ENCODE results near the gene ATOSA. TPM values are rescaled to one million over a fixed set of nuclear protein-coding genes. Genes with fewer than 3 reads are reported as not detected.

The ATOSA gene
- total RNA-seq, 1 experiment from 2014 or later = 13.2 TPM

DNA sequence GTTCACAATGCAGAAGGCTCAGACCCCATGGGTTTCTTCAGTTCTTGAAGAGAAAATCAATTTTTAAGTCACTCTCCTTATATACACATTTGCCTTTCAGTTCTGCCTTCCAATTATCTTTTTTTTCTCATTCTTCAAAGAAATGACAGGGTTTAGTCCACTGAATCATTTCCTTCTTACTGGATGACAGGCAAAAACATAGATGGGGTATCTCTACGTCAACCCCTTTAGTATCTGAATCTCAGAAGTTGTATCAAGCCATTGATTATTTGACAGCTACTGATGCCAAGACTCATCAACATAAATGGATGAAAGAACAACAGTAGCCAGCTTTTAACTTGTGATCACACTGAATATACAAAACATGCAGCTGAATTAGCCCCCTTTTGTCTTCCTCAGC is 6.5 kb downstream of the ATOSA start (continued):
- TF ChIP-seq SP1 (CRISPR knock-in tag; conservative IDR thresholded peaks at IDR 0.05) (no peak), JUN (CRISPR knock-in tag; IDR thresholded peaks at IDR 0.05) (no peak), NFE2L1 (CRISPR knock-in tag; IDR thresholded peaks at IDR 0.05) (no peak)
- TF ChIP-seq, protein P1, sequence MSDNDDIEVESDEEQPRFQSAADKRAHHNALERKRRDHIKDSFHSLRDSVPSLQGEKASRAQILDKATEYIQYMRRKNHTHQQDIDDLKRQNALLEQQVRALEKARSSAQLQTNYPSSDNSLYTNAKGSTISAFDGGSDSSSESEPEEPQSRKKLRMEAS (CRISPR knock-in tag; IDR thresholded peaks at IDR 0.05) = no peak
- TF ChIP-seq, protein P2, sequence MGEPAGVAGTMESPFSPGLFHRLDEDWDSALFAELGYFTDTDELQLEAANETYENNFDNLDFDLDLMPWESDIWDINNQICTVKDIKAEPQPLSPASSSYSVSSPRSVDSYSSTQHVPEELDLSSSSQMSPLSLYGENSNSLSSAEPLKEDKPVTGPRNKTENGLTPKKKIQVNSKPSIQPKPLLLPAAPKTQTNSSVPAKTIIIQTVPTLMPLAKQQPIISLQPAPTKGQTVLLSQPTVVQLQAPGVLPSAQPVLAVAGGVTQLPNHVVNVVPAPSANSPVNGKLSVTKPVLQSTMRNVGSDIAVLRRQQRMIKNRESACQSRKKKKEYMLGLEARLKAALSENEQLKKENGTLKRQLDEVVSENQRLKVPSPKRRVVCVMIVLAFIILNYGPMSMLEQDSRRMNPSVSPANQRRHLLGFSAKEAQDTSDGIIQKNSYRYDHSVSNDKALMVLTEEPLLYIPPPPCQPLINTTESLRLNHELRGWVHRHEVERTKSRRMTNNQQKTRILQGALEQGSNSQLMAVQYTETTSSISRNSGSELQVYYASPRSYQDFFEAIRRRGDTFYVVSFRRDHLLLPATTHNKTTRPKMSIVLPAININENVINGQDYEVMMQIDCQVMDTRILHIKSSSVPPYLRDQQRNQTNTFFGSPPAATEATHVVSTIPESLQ (CRISPR knock-in tag; IDR thresholded peaks at IDR 0.05) = no peak
- TF ChIP-seq, protein P3, sequence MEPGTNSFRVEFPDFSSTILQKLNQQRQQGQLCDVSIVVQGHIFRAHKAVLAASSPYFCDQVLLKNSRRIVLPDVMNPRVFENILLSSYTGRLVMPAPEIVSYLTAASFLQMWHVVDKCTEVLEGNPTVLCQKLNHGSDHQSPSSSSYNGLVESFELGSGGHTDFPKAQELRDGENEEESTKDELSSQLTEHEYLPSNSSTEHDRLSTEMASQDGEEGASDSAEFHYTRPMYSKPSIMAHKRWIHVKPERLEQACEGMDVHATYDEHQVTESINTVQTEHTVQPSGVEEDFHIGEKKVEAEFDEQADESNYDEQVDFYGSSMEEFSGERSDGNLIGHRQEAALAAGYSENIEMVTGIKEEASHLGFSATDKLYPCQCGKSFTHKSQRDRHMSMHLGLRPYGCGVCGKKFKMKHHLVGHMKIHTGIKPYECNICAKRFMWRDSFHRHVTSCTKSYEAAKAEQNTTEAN (CRISPR knock-in tag; IDR thresholded peaks at IDR 0.05) = no peak

DNA sequence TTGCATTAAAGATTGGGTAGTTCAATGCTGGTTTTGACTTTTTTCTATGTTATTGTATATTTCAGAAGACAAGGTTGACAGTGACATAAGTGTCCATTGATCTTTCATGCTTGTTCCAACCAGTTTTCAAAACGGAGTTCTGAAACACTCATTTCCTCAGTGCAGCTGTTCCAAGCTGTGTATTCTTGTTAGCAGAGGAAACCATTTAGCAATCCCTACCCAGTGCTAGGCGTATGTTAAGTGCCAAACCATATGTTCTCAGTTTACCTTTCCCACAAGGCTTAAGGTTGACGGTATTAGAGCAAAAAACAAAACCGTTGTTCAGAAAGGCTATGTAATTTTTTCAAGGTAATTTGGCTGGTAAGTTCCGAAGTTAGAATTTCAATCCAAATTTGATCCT is 9.1 kb downstream of the ATOSA start:
- CTCF ChIA-PET = no interaction called here
- H3K27ac Mint-ChIP-seq = no peak overlapping the region
- peaks cover 9% of the 10 kb centered on the region for H3K4me1 Mint-ChIP-seq
- TF ChIP-seq, protein P4, sequence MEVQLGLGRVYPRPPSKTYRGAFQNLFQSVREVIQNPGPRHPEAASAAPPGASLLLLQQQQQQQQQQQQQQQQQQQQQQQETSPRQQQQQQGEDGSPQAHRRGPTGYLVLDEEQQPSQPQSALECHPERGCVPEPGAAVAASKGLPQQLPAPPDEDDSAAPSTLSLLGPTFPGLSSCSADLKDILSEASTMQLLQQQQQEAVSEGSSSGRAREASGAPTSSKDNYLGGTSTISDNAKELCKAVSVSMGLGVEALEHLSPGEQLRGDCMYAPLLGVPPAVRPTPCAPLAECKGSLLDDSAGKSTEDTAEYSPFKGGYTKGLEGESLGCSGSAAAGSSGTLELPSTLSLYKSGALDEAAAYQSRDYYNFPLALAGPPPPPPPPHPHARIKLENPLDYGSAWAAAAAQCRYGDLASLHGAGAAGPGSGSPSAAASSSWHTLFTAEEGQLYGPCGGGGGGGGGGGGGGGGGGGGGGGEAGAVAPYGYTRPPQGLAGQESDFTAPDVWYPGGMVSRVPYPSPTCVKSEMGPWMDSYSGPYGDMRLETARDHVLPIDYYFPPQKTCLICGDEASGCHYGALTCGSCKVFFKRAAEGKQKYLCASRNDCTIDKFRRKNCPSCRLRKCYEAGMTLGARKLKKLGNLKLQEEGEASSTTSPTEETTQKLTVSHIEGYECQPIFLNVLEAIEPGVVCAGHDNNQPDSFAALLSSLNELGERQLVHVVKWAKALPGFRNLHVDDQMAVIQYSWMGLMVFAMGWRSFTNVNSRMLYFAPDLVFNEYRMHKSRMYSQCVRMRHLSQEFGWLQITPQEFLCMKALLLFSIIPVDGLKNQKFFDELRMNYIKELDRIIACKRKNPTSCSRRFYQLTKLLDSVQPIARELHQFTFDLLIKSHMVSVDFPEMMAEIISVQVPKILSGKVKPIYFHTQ (CRISPR knock-in tag; IDR thresholded peaks at IDR 0.05) = no peak
- TF ChIP-seq, protein P5, sequence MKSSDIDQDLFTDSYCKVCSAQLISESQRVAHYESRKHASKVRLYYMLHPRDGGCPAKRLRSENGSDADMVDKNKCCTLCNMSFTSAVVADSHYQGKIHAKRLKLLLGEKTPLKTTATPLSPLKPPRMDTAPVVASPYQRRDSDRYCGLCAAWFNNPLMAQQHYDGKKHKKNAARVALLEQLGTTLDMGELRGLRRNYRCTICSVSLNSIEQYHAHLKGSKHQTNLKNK (CRISPR knock-in tag; IDR thresholded peaks at IDR 0.05) = no peak
- no peak for TF ChIP-seq GABPB1 (CRISPR knock-in tag; IDR thresholded peaks at IDR 0.05)
- TF ChIP-seq NR1H2 (CRISPR knock-in tag; IDR thresholded peaks at IDR 0.05) = no peak
- TF ChIP-seq, protein P6, sequence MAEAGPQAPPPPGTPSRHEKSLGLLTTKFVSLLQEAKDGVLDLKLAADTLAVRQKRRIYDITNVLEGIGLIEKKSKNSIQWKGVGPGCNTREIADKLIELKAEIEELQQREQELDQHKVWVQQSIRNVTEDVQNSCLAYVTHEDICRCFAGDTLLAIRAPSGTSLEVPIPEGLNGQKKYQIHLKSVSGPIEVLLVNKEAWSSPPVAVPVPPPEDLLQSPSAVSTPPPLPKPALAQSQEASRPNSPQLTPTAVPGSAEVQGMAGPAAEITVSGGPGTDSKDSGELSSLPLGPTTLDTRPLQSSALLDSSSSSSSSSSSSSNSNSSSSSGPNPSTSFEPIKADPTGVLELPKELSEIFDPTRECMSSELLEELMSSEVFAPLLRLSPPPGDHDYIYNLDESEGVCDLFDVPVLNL (CRISPR knock-in tag; IDR thresholded peaks at IDR 0.05; ENCODE audit: borderline replicate concordance, low read depth) = no peak
- no peak for TF ChIP-seq NFATC4 (CRISPR knock-in tag; IDR thresholded peaks at IDR 0.05)
- no peak for TF ChIP-seq ZNF671 (CRISPR knock-in tag; IDR thresholded peaks at IDR 0.05)
- no peak for ATAC-seq
- POLR2A ChIA-PET = no interaction called here
- H3K27me3 Mint-ChIP-seq (ENCODE audit: low read depth) = no peaks in the 10 kb centered on the region
- no peak for DNase-seq (ENCODE audit: low spot score)
- no peaks in the 10 kb centered on the region for H3K36me3 Mint-ChIP-seq
- no peak overlapping the region for H3K4me3 Mint-ChIP-seq
- H3K9me3 Mint-ChIP-seq = no peaks in the 10 kb centered on the region

DNA sequence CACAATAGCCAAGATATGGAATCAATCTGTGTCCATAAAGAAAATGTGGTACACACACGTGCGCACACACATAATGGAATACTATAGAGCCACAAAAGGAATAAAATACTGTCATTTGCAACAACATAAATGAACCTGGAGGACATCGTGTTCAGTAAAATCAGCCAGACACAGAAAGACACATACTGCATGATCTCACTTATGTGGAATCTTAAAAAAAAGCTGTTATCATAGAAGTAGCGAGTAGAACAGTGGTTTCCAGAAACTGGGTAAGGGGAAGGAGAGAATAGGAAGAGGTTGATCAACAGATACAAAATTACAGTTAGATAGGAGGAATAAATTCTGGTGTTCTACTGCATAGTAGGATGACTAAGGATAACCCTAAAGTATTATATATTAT is 11.1 kb downstream of the ATOSA start:
- no peak for ATAC-seq
- Mint-ChIP-seq H3K4me3 (no peak overlapping the region), H3K9me3 (no peaks in the 10 kb centered on the region), H3K27me3 (ENCODE audit: low read depth) (no peaks in the 10 kb centered on the region), H3K36me3 (peaks cover under 1% of the 10 kb centered on the region; the same call in 1 of the 2 replicates), H3K4me1 (peaks cover 6% of the 10 kb centered on the region), H3K27ac (no peak overlapping the region)
- POLR2A ChIA-PET = no interaction called here
- CTCF ChIA-PET = no interaction called here
- no peak for DNase-seq (ENCODE audit: low spot score)
- TF ChIP-seq, protein P7, sequence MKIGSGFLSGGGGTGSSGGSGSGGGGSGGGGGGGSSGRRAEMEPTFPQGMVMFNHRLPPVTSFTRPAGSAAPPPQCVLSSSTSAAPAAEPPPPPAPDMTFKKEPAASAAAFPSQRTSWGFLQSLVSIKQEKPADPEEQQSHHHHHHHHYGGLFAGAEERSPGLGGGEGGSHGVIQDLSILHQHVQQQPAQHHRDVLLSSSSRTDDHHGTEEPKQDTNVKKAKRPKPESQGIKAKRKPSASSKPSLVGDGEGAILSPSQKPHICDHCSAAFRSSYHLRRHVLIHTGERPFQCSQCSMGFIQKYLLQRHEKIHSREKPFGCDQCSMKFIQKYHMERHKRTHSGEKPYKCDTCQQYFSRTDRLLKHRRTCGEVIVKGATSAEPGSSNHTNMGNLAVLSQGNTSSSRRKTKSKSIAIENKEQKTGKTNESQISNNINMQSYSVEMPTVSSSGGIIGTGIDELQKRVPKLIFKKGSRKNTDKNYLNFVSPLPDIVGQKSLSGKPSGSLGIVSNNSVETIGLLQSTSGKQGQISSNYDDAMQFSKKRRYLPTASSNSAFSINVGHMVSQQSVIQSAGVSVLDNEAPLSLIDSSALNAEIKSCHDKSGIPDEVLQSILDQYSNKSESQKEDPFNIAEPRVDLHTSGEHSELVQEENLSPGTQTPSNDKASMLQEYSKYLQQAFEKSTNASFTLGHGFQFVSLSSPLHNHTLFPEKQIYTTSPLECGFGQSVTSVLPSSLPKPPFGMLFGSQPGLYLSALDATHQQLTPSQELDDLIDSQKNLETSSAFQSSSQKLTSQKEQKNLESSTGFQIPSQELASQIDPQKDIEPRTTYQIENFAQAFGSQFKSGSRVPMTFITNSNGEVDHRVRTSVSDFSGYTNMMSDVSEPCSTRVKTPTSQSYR (CRISPR knock-in tag; IDR thresholded peaks at IDR 0.05) = no peak
- TF ChIP-seq, protein P2 (CRISPR knock-in tag; IDR thresholded peaks at IDR 0.05) = no peak
- no peak for TF ChIP-seq NR1H2 (CRISPR knock-in tag; IDR thresholded peaks at IDR 0.05)
- TF ChIP-seq, protein P8, sequence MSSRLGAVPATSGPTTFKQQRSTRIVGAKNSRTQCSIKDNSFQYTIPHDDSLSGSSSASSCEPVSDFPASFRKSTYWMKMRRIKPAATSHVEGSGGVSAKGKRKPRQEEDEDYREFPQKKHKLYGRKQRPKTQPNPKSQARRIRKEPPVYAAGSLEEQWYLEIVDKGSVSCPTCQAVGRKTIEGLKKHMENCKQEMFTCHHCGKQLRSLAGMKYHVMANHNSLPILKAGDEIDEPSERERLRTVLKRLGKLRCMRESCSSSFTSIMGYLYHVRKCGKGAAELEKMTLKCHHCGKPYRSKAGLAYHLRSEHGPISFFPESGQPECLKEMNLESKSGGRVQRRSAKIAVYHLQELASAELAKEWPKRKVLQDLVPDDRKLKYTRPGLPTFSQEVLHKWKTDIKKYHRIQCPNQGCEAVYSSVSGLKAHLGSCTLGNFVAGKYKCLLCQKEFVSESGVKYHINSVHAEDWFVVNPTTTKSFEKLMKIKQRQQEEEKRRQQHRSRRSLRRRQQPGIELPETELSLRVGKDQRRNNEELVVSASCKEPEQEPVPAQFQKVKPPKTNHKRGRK (CRISPR knock-in tag; IDR thresholded peaks at IDR 0.05; ENCODE audit: borderline replicate concordance) = no peak
- no peak for TF ChIP-seq MXD4 (CRISPR knock-in tag; IDR thresholded peaks at IDR 0.05; ENCODE audit: borderline replicate concordance)
- TF ChIP-seq, protein P9, sequence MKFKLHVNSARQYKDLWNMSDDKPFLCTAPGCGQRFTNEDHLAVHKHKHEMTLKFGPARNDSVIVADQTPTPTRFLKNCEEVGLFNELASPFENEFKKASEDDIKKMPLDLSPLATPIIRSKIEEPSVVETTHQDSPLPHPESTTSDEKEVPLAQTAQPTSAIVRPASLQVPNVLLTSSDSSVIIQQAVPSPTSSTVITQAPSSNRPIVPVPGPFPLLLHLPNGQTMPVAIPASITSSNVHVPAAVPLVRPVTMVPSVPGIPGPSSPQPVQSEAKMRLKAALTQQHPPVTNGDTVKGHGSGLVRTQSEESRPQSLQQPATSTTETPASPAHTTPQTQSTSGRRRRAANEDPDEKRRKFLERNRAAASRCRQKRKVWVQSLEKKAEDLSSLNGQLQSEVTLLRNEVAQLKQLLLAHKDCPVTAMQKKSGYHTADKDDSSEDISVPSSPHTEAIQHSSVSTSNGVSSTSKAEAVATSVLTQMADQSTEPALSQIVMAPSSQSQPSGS (CRISPR knock-in tag; IDR thresholded peaks at IDR 0.05; ENCODE audit: borderline replicate concordance, low read depth) = no peak
